NCI-H187 treated with DMSO at 0.1 percent for 48 hours (cell line): ENCODE data around the gene MZB1.
A peak's percentile ranks its signal among the peaks of the same experiment; 100 is the strongest.

Source experiments
- DNase-seq: peaks from one replicate; lab custom pipeline; 2025; lab: John Stamatoyannopoulos, UW

The MZB1 gene

GRCh38 chr5:139389701-139390638 lies at the start of gene MZB1:
Gene MZB1 (minus strand): TSS chr5:139389913. CDS start chr5:139389856, 57 bp downstream.
- DNase-seq, result no peak

GRCh38 chr5:139439013-139439903 lies 49.5 kb upstream of the MZB1 start, which contains the start of gene DNAJC18:
Gene DNAJC18 (minus strand): TSS chr5:139439525. CDS start chr5:139439445, 80 bp downstream.
- peak; percentile 52 for DNase-seq

- no peak for DNase-seq
Measured at GRCh38 chr5:139438707-139439012, 48.9 kb upstream of the MZB1 start.

- DNase-seq, result no peak
Measured at GRCh38 chr5:139435676-139436075, 46.0 kb upstream of the MZB1 start.

GRCh38 chr5:139431706-139432105 lies 42.0 kb upstream of the MZB1 start:
- DNase-seq, result no peak

- DNase-seq, result no peak
Measured at GRCh38 chr5:139430015-139430414, 40.3 kb upstream of the MZB1 start.

GRCh38 chr5:139426203-139426885 lies 36.6 kb upstream of the MZB1 start:
- no peak for DNase-seq

- DNase-seq, result no peak
Measured at GRCh38 chr5:139425497-139425896, 35.8 kb upstream of the MZB1 start.

- no peak for DNase-seq
Measured at GRCh38 chr5:139422307-139422893, 32.7 kb upstream of the MZB1 start.

- no peak for DNase-seq
Measured at GRCh38 chr5:139419226-139420192, 29.8 kb upstream of the MZB1 start.

GRCh38 chr5:139418793-139419192 lies 29.1 kb upstream of the MZB1 start:
- DNase-seq, result no peak

- DNase-seq, result peak; percentile 64
Measured at GRCh38 chr5:139417214-139417613, 27.5 kb upstream of the MZB1 start.

GRCh38 chr5:139416651-139417050 lies 26.9 kb upstream of the MZB1 start:
- no peak for DNase-seq

GRCh38 chr5:139415869-139416268 lies 26.2 kb upstream of the MZB1 start:
- DNase-seq, result no peak

- DNase-seq, result no peak
Measured at GRCh38 chr5:139415221-139415861, 25.6 kb upstream of the MZB1 start.

GRCh38 chr5:139414581-139415130 lies 24.9 kb upstream of the MZB1 start:
- no peak for DNase-seq

GRCh38 chr5:139413963-139414362 lies 24.2 kb upstream of the MZB1 start:
- DNase-seq, result no peak

GRCh38 chr5:139413153-139413552 lies 23.4 kb upstream of the MZB1 start:
- no peak for DNase-seq

- DNase-seq, result no peak
Measured at GRCh38 chr5:139410993-139411828, 21.5 kb upstream of the MZB1 start.
